ENCODE data around the gene FXR1.
"Not testable (repeated sequence)": the region's sequence is repeated elsewhere in the genome, so short reads cannot be mapped to it uniquely, and the experiment has no call there.

Gene FXR1

GRCh38 chr3:180912304-180913296 is at the start of gene FXR1:
FXR1 (plus strand) TSS chr3:180912670; CDS start chr3:180912686, 16 bp downstream.
- H3K4me2 ChIP-seq (ENCODE audit: low read length): peak within 1 kb of the TSS; percentile 89
- H3K4me1 ChIP-seq: peaks cover 9% of the 10 kb centered on the region
- peak within 1 kb of the TSS; percentile 77 for H3K27ac ChIP-seq
- TF ChIP-seq, protein P1, sequence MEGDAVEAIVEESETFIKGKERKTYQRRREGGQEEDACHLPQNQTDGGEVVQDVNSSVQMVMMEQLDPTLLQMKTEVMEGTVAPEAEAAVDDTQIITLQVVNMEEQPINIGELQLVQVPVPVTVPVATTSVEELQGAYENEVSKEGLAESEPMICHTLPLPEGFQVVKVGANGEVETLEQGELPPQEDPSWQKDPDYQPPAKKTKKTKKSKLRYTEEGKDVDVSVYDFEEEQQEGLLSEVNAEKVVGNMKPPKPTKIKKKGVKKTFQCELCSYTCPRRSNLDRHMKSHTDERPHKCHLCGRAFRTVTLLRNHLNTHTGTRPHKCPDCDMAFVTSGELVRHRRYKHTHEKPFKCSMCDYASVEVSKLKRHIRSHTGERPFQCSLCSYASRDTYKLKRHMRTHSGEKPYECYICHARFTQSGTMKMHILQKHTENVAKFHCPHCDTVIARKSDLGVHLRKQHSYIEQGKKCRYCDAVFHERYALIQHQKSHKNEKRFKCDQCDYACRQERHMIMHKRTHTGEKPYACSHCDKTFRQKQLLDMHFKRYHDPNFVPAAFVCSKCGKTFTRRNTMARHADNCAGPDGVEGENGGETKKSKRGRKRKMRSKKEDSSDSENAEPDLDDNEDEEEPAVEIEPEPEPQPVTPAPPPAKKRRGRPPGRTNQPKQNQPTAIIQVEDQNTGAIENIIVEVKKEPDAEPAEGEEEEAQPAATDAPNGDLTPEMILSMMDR (IDR thresholded peaks at IDR 0.05): peak; percentile 92
- H3K36me3 ChIP-seq (ENCODE audit: control insufficient read depth, insufficient read depth, low read length): no peaks in the 10 kb centered on the region
- H2AFZ ChIP-seq: peak within 1 kb of the TSS; percentile 85
- peaks cover 49% of the 10 kb centered on the region for H3K79me2 ChIP-seq
- no peaks in the 10 kb centered on the region for H3K9me3 ChIP-seq (ENCODE audit: control insufficient read depth, low read length)
- peak within 1 kb of the TSS; percentile 68 for H3K9ac ChIP-seq
- H3K4me3 ChIP-seq (ENCODE audit: low read depth, low read length): peak within 1 kb of the TSS; percentile 96
- H3K27me3 ChIP-seq (ENCODE audit: control insufficient read depth, insufficient read depth, low read length): no peaks in the 10 kb centered on the region

- TF ChIP-seq, protein P1 (IDR thresholded peaks at IDR 0.05): no peak
- no peak overlapping the region for H3K27ac ChIP-seq
- H3K4me3 ChIP-seq (ENCODE audit: low read depth, low read length): no peak overlapping the region
- H3K4me2 ChIP-seq (ENCODE audit: low read length): peak overlapping the region; percentile 37
- no peaks in the 10 kb centered on the region for H3K4me1 ChIP-seq
- peak overlapping the region; percentile 81 for H2AFZ ChIP-seq
- no peaks in the 10 kb centered on the region for H3K9me3 ChIP-seq (ENCODE audit: control insufficient read depth, low read length)
- no peaks in the 10 kb centered on the region for H3K27me3 ChIP-seq (ENCODE audit: control insufficient read depth, insufficient read depth, low read length)
- H3K79me2 ChIP-seq: no peaks in the 10 kb centered on the region
- H3K9ac ChIP-seq: no peak overlapping the region
- H3K36me3 ChIP-seq (ENCODE audit: control insufficient read depth, insufficient read depth, low read length): no peaks in the 10 kb centered on the region
Measured at GRCh38 chr3:180870008-180870699, 42.3 kb upstream of the FXR1 start.

GRCh38 chr3:180871901-180872300 is 40.6 kb upstream of the FXR1 start:
- no peak overlapping the region for H3K4me3 ChIP-seq (ENCODE audit: low read depth, low read length)
- no peak overlapping the region for H2AFZ ChIP-seq

DNA sequence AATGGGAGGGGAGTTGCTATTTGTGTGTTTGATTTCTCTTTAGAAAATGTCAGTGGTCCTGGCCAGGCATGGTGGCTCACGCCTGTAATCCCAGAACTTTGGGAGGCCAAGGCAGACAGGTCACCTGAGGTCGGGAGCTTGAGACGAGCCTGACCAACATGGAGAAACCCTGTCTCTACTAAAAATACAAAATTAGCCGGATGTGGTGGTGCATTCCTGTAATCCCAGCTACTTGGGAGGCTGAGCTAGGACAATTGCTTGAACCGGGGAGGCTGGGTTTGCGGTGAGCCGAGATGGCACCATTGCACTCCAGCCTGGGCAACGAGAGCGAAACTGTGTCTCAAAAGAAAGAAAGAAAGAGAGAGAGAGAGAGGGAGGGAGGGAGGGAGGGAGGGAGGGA is 40.0 kb upstream of the FXR1 start:
- not testable (repeated sequence) for H3K9ac ChIP-seq; H2AFZ ChIP-seq; H3K4me3 ChIP-seq (ENCODE audit: low read depth, low read length); H3K79me2 ChIP-seq; H3K27me3 ChIP-seq (ENCODE audit: control insufficient read depth, insufficient read depth, low read length); H3K27ac ChIP-seq; H3K36me3 ChIP-seq (ENCODE audit: control insufficient read depth, insufficient read depth, low read length); H3K4me2 ChIP-seq (ENCODE audit: low read length); H3K9me3 ChIP-seq (ENCODE audit: control insufficient read depth, low read length); H3K4me1 ChIP-seq

More at GRCh38 chr3:180871901-180872300, 40.6 kb upstream of the FXR1 start:
- TF ChIP-seq, protein P1 (IDR thresholded peaks at IDR 0.05): no peak
- Histone ChIP-seq H3K27me3 (ENCODE audit: control insufficient read depth, insufficient read depth, low read length) (no peaks in the 10 kb centered on the region), H3K9ac (no peak overlapping the region), H3K9me3 (ENCODE audit: control insufficient read depth, low read length) (no peaks in the 10 kb centered on the region), H3K4me1 (no peaks in the 10 kb centered on the region), H3K79me2 (no peaks in the 10 kb centered on the region), H3K36me3 (ENCODE audit: control insufficient read depth, insufficient read depth, low read length) (no peaks in the 10 kb centered on the region), H3K27ac (no peak overlapping the region), H3K4me2 (ENCODE audit: low read length) (no peak overlapping the region)

GRCh38 chr3:180875124-180875698 is 37.3 kb upstream of the FXR1 start:
- Histone ChIP-seq H3K27ac (no peak overlapping the region), H3K4me3 (ENCODE audit: low read depth, low read length) (no peak overlapping the region)

More at GRCh38 chr3:180875124-180875698, 37.3 kb upstream of the FXR1 start:
- TF ChIP-seq, protein P1 (IDR thresholded peaks at IDR 0.05): no peak
- no peaks in the 10 kb centered on the region for H3K9me3 ChIP-seq (ENCODE audit: control insufficient read depth, low read length)
- no peak overlapping the region for H3K4me2 ChIP-seq (ENCODE audit: low read length)
- H3K36me3 ChIP-seq (ENCODE audit: control insufficient read depth, insufficient read depth, low read length): no peaks in the 10 kb centered on the region
- no peak overlapping the region for H3K9ac ChIP-seq
- no peaks in the 10 kb centered on the region for H3K79me2 ChIP-seq
- no peaks in the 10 kb centered on the region for H3K4me1 ChIP-seq
- H2AFZ ChIP-seq: no peak overlapping the region
- no peaks in the 10 kb centered on the region for H3K27me3 ChIP-seq (ENCODE audit: control insufficient read depth, insufficient read depth, low read length)
